Forelimb muscle (tissue), 1 donor: ENCODE results near the gene HMOX1. TPM values are rescaled to one million over a fixed set of nuclear protein-coding genes. Genes with fewer than 3 reads are reported as not detected.

Experiments used
- DNase-seq: peaks from one replicate; pipeline ENCODE4 v3.0.0-alpha.2; 2013; ENCODE audit warnings: low read depth
- polyA plus RNA-seq: library from polyadenylated mRNA; unstranded; fragments of 120-200 nt; gene quantifications from one replicate; pipeline ENCODE4 v1.2.1, GENCODE V29; 2013; ENCODE audit not compliant: insufficient read length

HMOX1 gene
- polyA plus RNA-seq, 1 donor: 12.3 TPM

- DNase-seq: no peak
These were observed 25.5 kb downstream of the HMOX1 start for GRCh38 chr22:35406443-35406842.

- no peak for DNase-seq
These were observed 26.5 kb downstream of the HMOX1 start for GRCh38 chr22:35407362-35407761.

DNA sequence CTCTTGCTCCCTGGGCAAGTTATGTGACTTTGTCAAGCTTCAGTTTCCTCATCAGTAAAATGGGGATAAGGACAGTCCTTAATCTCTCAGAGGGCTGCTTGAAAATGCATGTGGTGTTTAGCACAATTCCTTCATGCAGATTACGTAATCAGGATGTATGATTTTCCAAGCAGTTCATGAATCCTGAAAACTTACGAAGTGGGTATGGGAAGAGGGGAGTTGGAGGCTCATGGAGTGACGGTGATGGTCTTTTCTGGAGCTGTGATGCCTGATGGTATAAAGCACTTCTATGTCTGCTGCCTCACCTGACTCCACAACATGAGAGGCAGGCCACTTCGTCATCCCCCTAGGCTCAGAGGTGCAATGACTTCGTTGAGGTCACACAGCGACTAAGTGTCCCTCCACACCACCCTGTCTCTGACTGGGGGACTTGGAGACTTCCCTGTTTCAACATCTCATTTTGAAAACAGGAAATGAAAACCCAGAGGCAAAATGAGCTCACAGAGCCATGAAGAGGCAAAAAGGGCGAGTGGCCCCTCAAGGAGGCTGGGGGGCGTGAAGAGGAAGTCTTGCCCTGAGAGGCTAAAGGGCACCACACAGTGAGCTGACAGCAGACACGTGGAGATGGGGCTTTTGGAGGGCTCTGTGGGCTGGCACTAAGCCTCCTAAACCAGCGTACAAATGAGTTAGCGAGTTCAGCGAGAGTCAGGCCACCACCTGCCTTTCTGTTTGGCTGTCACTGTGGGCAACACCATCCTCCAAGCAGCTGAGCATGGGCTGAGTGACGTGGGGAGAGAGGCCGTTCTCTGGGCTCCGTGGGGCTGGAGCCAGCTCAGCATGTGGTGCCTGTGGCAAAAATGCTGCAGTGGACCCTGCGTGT is 29.1 kb downstream of the HMOX1 start:
- peak; percentile 11 for DNase-seq

GRCh38 chr22:35410663-35411034 is 29.8 kb downstream of the HMOX1 start:
- DNase-seq: no peak

GRCh38 chr22:35411102-35411501 is 30.2 kb downstream of the HMOX1 start:
- no peak for DNase-seq

DNA sequence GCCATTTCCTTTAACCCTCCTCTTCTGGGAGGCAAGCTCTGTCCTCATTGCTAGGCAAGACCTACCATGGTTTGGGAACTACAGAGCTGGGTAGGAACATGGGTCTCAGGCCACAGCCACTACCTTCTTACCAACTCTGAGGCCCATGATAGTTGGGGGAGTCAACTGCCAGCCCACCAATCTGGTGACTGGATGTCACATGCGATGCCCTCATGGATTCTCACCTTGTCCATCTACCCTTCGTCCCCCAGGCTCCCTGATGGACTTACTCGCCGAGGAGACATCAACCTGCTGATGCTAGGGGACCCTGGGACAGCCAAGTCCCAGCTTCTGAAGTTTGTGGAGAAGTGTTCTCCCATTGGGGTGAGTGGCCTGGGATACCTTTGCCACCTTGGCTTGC is 32.7 kb downstream of the HMOX1 start:
- no peak for DNase-seq

DNA sequence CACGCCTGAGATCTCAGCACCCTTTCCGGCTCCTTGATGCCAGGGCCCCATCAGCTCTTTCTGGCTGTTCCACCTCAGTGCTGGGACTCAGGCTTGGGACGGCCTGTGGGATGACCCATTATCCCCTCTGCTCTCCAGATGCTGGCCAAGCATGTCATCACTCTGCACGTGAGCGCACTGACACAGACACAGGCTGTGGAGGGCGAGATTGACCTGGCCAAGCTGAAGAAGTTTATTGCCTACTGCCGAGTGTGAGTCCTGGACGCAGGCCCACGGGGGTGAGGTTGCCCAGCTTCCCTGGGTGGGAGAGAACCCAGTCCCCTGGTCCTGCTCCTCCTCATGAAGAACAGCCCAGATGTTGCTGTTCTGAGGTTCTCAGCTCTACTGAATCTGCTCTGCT is 36.7 kb downstream of the HMOX1 start:
- no peak for DNase-seq

DNA sequence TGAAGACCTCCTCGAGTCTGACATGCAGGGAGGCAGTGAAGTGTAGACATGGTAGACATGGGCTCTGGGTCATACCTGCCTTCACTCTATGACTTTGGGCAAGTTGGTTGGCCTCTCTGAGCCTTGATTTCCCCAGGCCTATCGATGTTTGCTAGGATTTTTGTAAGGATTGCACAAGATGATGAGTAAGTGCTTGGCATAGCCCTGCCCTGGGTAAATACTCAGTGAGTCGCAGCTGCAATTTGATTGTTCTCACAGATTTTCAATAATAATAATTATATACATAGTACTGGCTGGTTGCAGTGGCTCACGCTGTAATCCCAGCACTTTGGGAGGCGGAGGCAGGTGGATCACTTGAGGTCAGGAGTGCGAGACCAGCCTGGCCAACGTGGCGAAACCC is 37.2 kb downstream of the HMOX1 start:
- DNase-seq: no peak

GRCh38 chr22:35418731-35419130 is 37.8 kb downstream of the HMOX1 start:
- DNase-seq: no peak

- no peak for DNase-seq
These were observed 38.9 kb downstream of the HMOX1 start for GRCh38 chr22:35419756-35420155.

GRCh38 chr22:35421121-35421520 is 40.2 kb downstream of the HMOX1 start:
- no peak for DNase-seq

DNA sequence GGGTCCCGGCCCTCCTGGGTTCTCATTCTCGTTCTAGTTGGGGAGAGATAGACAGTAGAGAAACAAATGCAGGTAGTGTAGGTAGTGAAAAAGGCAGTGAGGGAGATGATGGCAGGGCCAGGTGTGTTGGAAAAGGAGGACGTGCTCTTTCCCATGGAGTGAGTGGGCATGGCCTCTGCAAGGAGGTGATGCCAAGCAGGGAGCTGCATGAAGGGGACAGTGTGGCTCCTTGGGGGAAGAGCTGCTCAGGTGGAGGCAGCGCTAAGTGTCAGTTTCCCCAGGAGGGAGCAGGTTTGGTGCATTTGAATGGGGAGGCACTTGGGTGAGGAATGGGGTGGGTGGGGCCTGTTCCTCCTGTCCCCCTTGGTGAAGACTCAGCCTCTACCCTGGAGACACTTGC is 41.2 kb downstream of the HMOX1 start:
- DNase-seq: no peak

- DNase-seq: no peak
These were observed 42.0 kb downstream of the HMOX1 start for GRCh38 chr22:35422936-35423335.

DNA sequence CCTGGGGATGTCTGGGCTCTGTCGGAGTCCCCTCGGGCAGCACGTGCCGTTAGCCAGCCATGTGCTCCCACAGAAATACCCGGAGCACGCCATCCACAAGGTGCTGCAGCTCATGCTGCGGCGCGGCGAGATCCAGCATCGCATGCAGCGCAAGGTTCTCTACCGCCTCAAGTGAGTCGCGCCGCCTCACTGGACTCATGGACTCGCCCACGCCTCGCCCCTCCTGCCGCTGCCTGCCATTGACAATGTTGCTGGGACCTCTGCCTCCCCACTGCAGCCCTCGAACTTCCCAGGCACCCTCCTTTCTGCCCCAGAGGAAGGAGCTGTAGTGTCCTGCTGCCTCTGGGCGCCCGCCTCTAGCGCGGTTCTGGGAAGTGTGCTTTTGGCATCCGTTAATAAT is 43.2 kb downstream of the HMOX1 start:
- DNase-seq: no peak

- no peak for DNase-seq
These were observed 43.9 kb downstream of the HMOX1 start for GRCh38 chr22:35424761-35425160.

DNA sequence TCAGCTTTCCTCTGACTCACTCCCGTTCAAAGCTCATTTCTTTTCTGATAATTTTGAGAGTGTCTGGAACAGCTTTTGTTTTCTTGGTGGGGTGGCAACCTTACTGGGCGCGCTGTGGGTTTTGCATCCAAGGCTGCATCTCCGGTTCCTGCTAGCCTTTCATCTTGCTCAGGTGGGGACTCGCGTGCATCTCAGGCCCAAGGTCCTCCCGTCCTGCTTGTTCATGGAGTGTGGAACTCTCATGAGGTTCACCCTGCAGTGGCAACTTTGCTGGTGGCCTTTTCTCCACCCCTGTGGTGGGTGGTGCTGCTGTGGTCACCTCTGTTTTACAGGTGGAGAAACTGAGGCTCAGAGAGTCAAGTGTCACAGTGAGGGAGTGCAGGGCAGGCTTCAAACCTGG is 44.6 kb downstream of the HMOX1 start:
- DNase-seq: no peak

- no peak for DNase-seq
These were observed 45.3 kb downstream of the HMOX1 start for GRCh38 chr22:35425971-35426800.

GRCh38 chr22:35426801-35427140 is 45.9 kb downstream of the HMOX1 start:
- DNase-seq: no peak

GRCh38 chr22:35430897-35431322 is 50.0 kb downstream of the HMOX1 start:
- peak; percentile 17 for DNase-seq

DNA sequence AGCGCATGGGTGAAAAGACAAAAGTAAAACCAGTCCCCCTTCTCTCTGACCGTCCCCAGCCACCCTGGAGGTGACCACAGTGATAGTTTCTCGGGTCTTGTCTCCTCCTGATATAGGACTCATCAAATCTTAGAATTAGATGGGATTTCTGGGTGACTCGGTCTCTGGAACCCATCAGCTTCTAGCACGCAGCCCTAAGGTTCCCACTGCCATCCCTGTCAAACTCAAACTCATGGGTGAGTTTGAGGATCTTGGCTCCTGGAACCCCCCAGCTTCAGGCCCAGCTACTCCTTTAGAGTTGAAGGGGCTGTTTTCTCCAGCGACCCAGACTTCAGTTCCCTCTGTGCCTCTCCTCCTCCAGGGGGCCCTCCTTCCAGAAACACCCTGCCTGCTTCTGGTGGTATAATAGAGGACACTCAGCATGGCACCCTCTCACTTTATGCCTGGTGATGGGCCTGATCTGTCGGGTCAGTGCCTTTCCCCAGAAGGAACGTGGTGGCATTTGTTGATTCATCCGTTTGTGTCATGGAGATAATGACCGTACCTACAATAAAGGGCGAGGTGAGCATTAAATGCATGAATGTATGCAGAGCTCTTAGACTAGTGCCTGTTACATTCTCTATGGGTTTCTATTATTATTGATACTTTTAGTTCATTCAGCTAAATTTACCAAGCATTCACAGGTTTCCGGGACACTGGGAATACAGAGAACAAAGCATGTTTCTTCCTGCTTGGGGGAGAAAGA is 50.8 kb downstream of the HMOX1 start:
- no peak for DNase-seq

DNA sequence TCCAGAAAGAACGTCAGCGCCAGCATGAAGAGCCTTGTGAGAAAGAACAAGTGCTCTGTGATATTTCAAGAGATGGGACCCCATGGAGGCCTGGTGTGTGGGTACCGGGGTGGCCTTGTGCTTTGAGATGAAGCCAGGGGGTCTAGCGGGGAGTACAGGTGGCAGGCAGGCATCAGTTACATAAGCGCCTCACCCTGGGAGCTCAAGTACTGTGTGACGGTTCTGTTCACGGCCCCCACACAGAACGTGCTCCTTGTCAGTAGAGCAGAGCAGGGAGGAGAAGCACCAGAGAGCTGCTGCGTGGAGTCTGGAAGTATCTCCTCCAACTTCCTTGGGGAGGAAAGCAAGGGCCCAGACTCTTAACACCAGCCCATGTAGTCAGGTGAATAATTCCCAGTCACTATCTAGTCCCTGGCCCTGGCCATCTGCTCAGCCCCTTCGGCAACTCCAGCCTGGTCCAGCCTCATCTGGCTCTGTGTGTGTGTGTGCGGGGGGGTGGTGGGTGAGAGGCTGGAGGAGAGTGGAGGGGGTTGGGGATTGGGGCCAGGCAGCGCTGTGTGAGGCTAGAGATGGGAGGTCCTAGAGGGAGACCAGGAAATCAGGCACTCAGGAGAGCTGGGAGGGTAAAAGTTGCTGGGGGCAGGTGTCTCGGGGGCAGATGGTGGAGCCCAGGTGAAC is 51.5 kb downstream of the HMOX1 start:
- no peak for DNase-seq
